Activated CD4-positive, alpha-beta T cell treated with anti-CD3 and anti-CD28 coated beads, Interleukin-2, amount 50 U/mL, for 24 hours (primary cell): ENCODE data around the gene CCDC154.
A peak's percentile ranks its signal among the peaks of the same experiment; 100 is the strongest.
"Not testable (repeated sequence)": the region's sequence is repeated elsewhere in the genome, so short reads cannot be mapped to it uniquely, and the experiment has no call there.

Experiments
- DNase-seq, 2 donors: peaks; one replicate each; pipeline ENCODE4 v3.0.0-alpha.2; 2020; ENCODE audit warnings: low read depth in 1 of 2, low spot score in 1 of 2

Gene CCDC154

GRCh38 chr16:1443980-1444729 lies at the start of gene CCDC154:
TSS of gene CCDC154 (minus strand) at chr16:1444556. CDS start at chr16:1444322, 234 bp downstream.
- no peak for DNase-seq

GRCh38 chr16:1493746-1494094 lies 49.4 kb upstream of the CCDC154 start:
- no peak for DNase-seq

GRCh38 chr16:1492923-1493745 lies 48.8 kb upstream of the CCDC154 start, which contains the start of gene TELO2:
TSS of gene TELO2 (plus strand) at chr16:1493360. CDS start at chr16:1494282, 922 bp downstream.
- peak; percentile 81 to 88 for DNase-seq

- no peak for DNase-seq
Measured at GRCh38 chr16:1492082-1492922, 47.9 kb upstream of the CCDC154 start.

GRCh38 chr16:1491327-1491726 lies 47.0 kb upstream of the CCDC154 start:
- DNase-seq: no peak

- no peak for DNase-seq
Measured at GRCh38 chr16:1489077-1489476, 44.7 kb upstream of the CCDC154 start.

GRCh38 chr16:1488619-1489018 lies 44.3 kb upstream of the CCDC154 start, which contains the start of gene PTX4:
TSS of gene PTX4 (minus strand) at chr16:1488944. CDS start at chr16:1488909, 35 bp downstream.
- DNase-seq: no peak

GRCh38 chr16:1488054-1488601 lies 43.8 kb upstream of the CCDC154 start:
- DNase-seq: no peak

- DNase-seq: no peak
Measured at GRCh38 chr16:1487395-1488053, 43.2 kb upstream of the CCDC154 start.

GRCh38 chr16:1486551-1487390 lies 42.4 kb upstream of the CCDC154 start:
- DNase-seq: no peak

- no peak for DNase-seq
Measured at GRCh38 chr16:1485847-1486496, 41.6 kb upstream of the CCDC154 start.

- DNase-seq: no peak
Measured at GRCh38 chr16:1481906-1482835, 37.8 kb upstream of the CCDC154 start.

GRCh38 chr16:1478937-1479336 lies 34.6 kb upstream of the CCDC154 start:
- not testable (repeated sequence) for DNase-seq

GRCh38 chr16:1477033-1477432 lies 32.7 kb upstream of the CCDC154 start:
- no peak for DNase-seq

- DNase-seq: no peak
Measured at GRCh38 chr16:1475552-1476114, 31.3 kb upstream of the CCDC154 start.

GRCh38 chr16:1474796-1475551 lies 30.6 kb upstream of the CCDC154 start, which contains the start of gene CLCN7:
TSS of gene CLCN7 (minus strand) at chr16:1475028. CDS start at chr16:1474974, 54 bp downstream.
- peak; percentile 75 to 86 for DNase-seq
